Mesothelial cell of epicardium (in vitro differentiated cells): ENCODE results near the gene BRME1. TPM values are rescaled to one million over a fixed set of nuclear protein-coding genes. Genes with fewer than 3 reads are reported as not detected.

Source experiments
- DNase-seq, 2 experiments: peaks; one replicate each; pipeline ENCODE4 v3.0.0; 2021; ENCODE audit warnings: low spot score in 2 of 2; ENCODE audit not compliant: unreplicated experiment in 2 of 2
- H3K27ac Mint-ChIP-seq: 2 replicates; pipeline ENCODE4 v1.8.0; 2021; ENCODE audit warnings: mixed read lengths
- H3K27me3 Mint-ChIP-seq: 2 replicates; pipeline ENCODE4 v1.8.0; 2021; ENCODE audit warnings: low read depth, mixed read lengths
- H3K36me3 Mint-ChIP-seq: 2 replicates; pipeline ENCODE4 v1.8.0; 2021; ENCODE audit warnings: mixed read lengths
- H3K4me1 Mint-ChIP-seq: 2 replicates; pipeline ENCODE4 v1.8.0; 2021; ENCODE audit warnings: mixed read lengths
- H3K4me3 Mint-ChIP-seq: 2 replicates; pipeline ENCODE4 v1.8.0; 2021; ENCODE audit warnings: mild to moderate bottlenecking, moderate library complexity, mixed read lengths
- H3K9me3 Mint-ChIP-seq: 2 replicates; pipeline ENCODE4 v1.8.0; 2021; ENCODE audit warnings: mixed read lengths
- CTCF ChIP-seq: fragments of 200-600 bp; sonication (generic); IDR thresholded peaks from one replicate; pipeline ENCODE4 v1.5.0; 2021; ENCODE audit warnings: antibody characterized with exemption; ENCODE audit not compliant: unreplicated experiment
- total RNA-seq: library from RNA; stranded (reverse); gene quantifications from 3 replicates; pipeline ENCODE4 v1.2.1, GENCODE V29; 2021

BRME1 gene
- total RNA-seq, 1 donor from 2014 or later = 6.3 TPM

- no peak for DNase-seq
- H3K9me3 Mint-ChIP-seq = no peaks in the 10 kb centered on the region
- peaks cover 4% of the 10 kb centered on the region for H3K4me1 Mint-ChIP-seq
- H3K4me3 Mint-ChIP-seq = no peak overlapping the region
- no peak for TF ChIP-seq CTCF
- peaks cover 4% of the 10 kb centered on the region for H3K27me3 Mint-ChIP-seq
- no peaks in the 10 kb centered on the region for H3K36me3 Mint-ChIP-seq
- H3K27ac Mint-ChIP-seq = no peak overlapping the region
Measured at GRCh38 chr19:13935765-13936510, 30.0 kb upstream of the BRME1 start.

- no peak for TF ChIP-seq CTCF
- Mint-ChIP-seq H3K4me3 (no peak overlapping the region), H3K9me3 (no peaks in the 10 kb centered on the region), H3K4me1 (peaks cover 4% of the 10 kb centered on the region), H3K27me3 (peaks cover 4% of the 10 kb centered on the region), H3K27ac (no peak overlapping the region), H3K36me3 (no peaks in the 10 kb centered on the region)
- no peak for DNase-seq
Measured at GRCh38 chr19:13934785-13935109, 28.8 kb upstream of the BRME1 start.

GRCh38 chr19:13932911-13933393, 27.0 kb upstream of the BRME1 start:
- Mint-ChIP-seq H3K4me1 (peaks cover 4% of the 10 kb centered on the region), H3K4me3 (no peak overlapping the region), H3K36me3 (peaks cover 6% of the 10 kb centered on the region), H3K9me3 (no peaks in the 10 kb centered on the region), H3K27ac (no peak overlapping the region), H3K27me3 (peaks cover 3% of the 10 kb centered on the region)
- no peak for TF ChIP-seq CTCF
- no peak for DNase-seq

GRCh38 chr19:13932149-13932637, 26.3 kb upstream of the BRME1 start:
- Mint-ChIP-seq H3K9me3 (no peaks in the 10 kb centered on the region), H3K27me3 (peaks cover 1% of the 10 kb centered on the region), H3K4me3 (no peak overlapping the region), H3K36me3 (peaks cover 7% of the 10 kb centered on the region), H3K27ac (no peak overlapping the region), H3K4me1 (no peaks in the 10 kb centered on the region)
- DNase-seq = no peak
- TF ChIP-seq CTCF = no peak

GRCh38 chr19:13931391-13932148, 25.7 kb upstream of the BRME1 start:
- no peaks in the 10 kb centered on the region for H3K9me3 Mint-ChIP-seq
- H3K4me3 Mint-ChIP-seq = no peak overlapping the region
- TF ChIP-seq CTCF = no peak
- H3K4me1 Mint-ChIP-seq = no peaks in the 10 kb centered on the region
- H3K27ac Mint-ChIP-seq = no peak overlapping the region
- peaks cover 1% of the 10 kb centered on the region for H3K27me3 Mint-ChIP-seq
- no peak for DNase-seq
- H3K36me3 Mint-ChIP-seq = peaks cover 14% of the 10 kb centered on the region
